Keratinocyte (primary cell): Measurements from ENCODE around the gene VEGFB. TPM values are rescaled to one million over a fixed set of nuclear protein-coding genes. Genes with fewer than 3 reads are reported as not detected.

Experiments
- DNase-seq: peaks from one replicate; pipeline ENCODE4 v3.0.0-alpha.2; 2011; ENCODE audit warnings: low read depth, missing footprints, low spot score
- FAIRE-seq: peaks from 2 replicates; lab custom pipeline; 2011; peaks lifted over from hg19 to GRCh38; lab: Jason Lieb, UNC
- H2AFZ ChIP-seq: 2 replicates; pipeline ENCODE4 v1.6.0; 2012; ENCODE audit warnings: low read length, control low read depth, inconsistent platforms; ENCODE audit not compliant: control insufficient read depth
- H3K27ac ChIP-seq: 2 replicates; pipeline ENCODE4 v1.5.1; 2011; ENCODE audit warnings: low read length; ENCODE audit not compliant: control insufficient read depth, insufficient read depth
- H3K27me3 ChIP-seq: 3 replicates; pipeline ENCODE4 v1.6.0; 2011; ENCODE audit warnings: low read length; ENCODE audit not compliant: control insufficient read depth, insufficient read depth; ENCODE audit errors: extremely low read depth
- H3K36me3 ChIP-seq, 2 experiments: 2 replicates in 1 of 2; 3 replicates in 1 of 2; pipeline ENCODE4 v1.5.1; 2011; ENCODE audit warnings: low read length in 2 of 2, mild to moderate bottlenecking in 1 of 2; ENCODE audit not compliant: control insufficient read depth in 2 of 2, insufficient read depth in 2 of 2; ENCODE audit errors: extremely low read depth in 1 of 2
- H3K4me1 ChIP-seq: 3 replicates; pipeline ENCODE4 v1.5.1; 2011; ENCODE audit warnings: low read length; ENCODE audit not compliant: control insufficient read depth, insufficient read depth; ENCODE audit errors: extremely low read depth
- H3K4me2 ChIP-seq: 3 replicates; pipeline ENCODE4 v1.6.0; 2011; ENCODE audit warnings: low read depth, low read length; ENCODE audit not compliant: control insufficient read depth, insufficient read depth; ENCODE audit errors: extremely low read depth
- H3K4me3 ChIP-seq, 3 experiments: fragments of 200-600 bp in 1 of 3; sonication (generic) in 1 of 3; 2 replicates in 2 of 3; 3 replicates in 1 of 3; pipeline ENCODE4 v1.5.1; 2011 to 2016; ENCODE audit warnings: low read length in 3 of 3, mild to moderate bottlenecking in 3 of 3, control low read depth in 2 of 3, inconsistent platforms in 1 of 3, low read depth in 1 of 3, mixed read lengths in 1 of 3, mixed run types in 1 of 3, moderate library complexity in 1 of 3; ENCODE audit not compliant: control insufficient read depth in 2 of 3, insufficient read depth in 2 of 3; ENCODE audit errors: extremely low read depth in 1 of 3
- H3K79me2 ChIP-seq: 2 replicates; pipeline ENCODE4 v1.6.0; 2012; ENCODE audit warnings: low read length; ENCODE audit not compliant: control insufficient read depth, insufficient read depth
- H3K9ac ChIP-seq: 3 replicates; pipeline ENCODE4 v1.6.0; 2011; ENCODE audit warnings: low read length; ENCODE audit not compliant: control insufficient read depth, insufficient read depth; ENCODE audit errors: extremely low read depth
- H3K9me1 ChIP-seq: 3 replicates; pipeline ENCODE4 v1.6.0; 2011; ENCODE audit warnings: low read length; ENCODE audit not compliant: control insufficient read depth, insufficient read depth; ENCODE audit errors: extremely low read depth
- H3K9me3 ChIP-seq: 2 replicates; pipeline ENCODE4 v1.5.1; 2012; ENCODE audit warnings: low read depth, low read length; ENCODE audit not compliant: control insufficient read depth
- H4K20me1 ChIP-seq: 3 replicates; pipeline ENCODE4 v1.6.0; 2011; ENCODE audit warnings: low read length; ENCODE audit not compliant: control insufficient read depth, insufficient read depth; ENCODE audit errors: extremely low read depth
- EZH2 ChIP-seq: IDR thresholded peaks from one replicate; pipeline ENCODE4 v1.6.1; 2012; ENCODE audit warnings: inconsistent platforms, mild to moderate bottlenecking, low read length, moderate library complexity
- dilution Hi-C: fragments of 300-500 bp; cut with MboI; formaldehyde crosslinking; loops from one replicate; pipeline ENCODE4 v1.7.0; 2020; ENCODE audit warnings: low sequenced_read_pairs; ENCODE audit not compliant: extremely low pct_ligation_motif_present
- polyA plus RNA-seq, 5 experiments: library from polyadenylated mRNA; depleted of rRNA in 3 of 5; stranded (reverse) in 3 of 5; stranded (forward) in 1 of 5; unstranded in 1 of 5; fragments of >200 nt; gene quantifications; 1 replicate in 1 of 5; 2 replicates in 3 of 5; 3 replicates in 1 of 5; pipeline versions ENCODE4 v1.2.1 to v1.2.3, GENCODE V29; 2011 to 2012; ENCODE audit warnings: missing spikeins in 2 of 5, low read depth in 1 of 5, low replicate concordance in 1 of 5
- TF ChIP-seq, protein P1 (sequence below), 3 experiments: IDR thresholded peaks in 1 of 3; conservative IDR thresholded peaks in 1 of 3; optimal IDR thresholded peaks in 1 of 3; 2 replicates in 2 of 3; 3 replicates in 1 of 3; pipeline versions ENCODE3 to v1.5.1; 2011; ENCODE audit warnings: low read length in 3 of 3, mild to moderate bottlenecking in 3 of 3, moderate library complexity in 2 of 3, control low read depth in 1 of 3, inconsistent platforms in 1 of 3; ENCODE audit not compliant: insufficient read depth in 2 of 3; ENCODE audit errors: extremely low read depth in 1 of 3

The VEGFB gene
- polyA plus RNA-seq, 1 donor (not counting 4 experiments of a cell fraction or from before 2014, with no cell fraction given) = 10.0 TPM

DNA sequence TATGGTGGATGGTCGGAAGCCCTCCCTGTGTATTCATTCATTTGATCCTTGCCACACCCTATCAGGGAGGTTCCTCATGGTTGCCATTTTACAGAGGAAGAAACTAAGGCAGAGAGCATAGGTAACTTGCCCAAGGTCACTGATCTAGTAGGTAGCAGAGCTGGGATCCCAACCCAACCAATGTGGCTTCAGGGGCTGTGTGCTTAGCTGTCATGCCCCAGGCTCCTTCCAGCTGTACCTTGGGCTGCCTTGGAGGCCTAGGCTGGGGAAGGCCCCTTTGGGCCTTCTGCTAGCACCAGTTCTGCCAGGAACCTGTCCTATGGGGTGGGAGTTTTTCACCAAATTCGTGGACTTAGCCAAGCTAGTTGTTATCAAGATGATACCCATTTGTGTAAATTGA is 41.5 kb downstream of the VEGFB start:
- Histone ChIP-seq H3K4me1 (peaks cover 26% of the 10 kb centered on the region), H3K9me1 (no peaks in the 10 kb centered on the region), H4K20me1 (no peaks in the 10 kb centered on the region), H2AFZ (no peak overlapping the region), H3K9me3 (no peaks in the 10 kb centered on the region), H3K79me2 (peaks cover 7% of the 10 kb centered on the region), H3K4me3 (no peak overlapping the region), H3K27me3 (no peaks in the 10 kb centered on the region), H3K27ac (no peak overlapping the region), H3K36me3 (peaks cover 6 to 9% of the 10 kb centered on the region in 2 experiments), H3K9ac (no peak overlapping the region), H3K4me2 (no peak overlapping the region)
- no peak for FAIRE-seq
- TF ChIP-seq EZH2 = no peak
- TF ChIP-seq, protein P1, sequence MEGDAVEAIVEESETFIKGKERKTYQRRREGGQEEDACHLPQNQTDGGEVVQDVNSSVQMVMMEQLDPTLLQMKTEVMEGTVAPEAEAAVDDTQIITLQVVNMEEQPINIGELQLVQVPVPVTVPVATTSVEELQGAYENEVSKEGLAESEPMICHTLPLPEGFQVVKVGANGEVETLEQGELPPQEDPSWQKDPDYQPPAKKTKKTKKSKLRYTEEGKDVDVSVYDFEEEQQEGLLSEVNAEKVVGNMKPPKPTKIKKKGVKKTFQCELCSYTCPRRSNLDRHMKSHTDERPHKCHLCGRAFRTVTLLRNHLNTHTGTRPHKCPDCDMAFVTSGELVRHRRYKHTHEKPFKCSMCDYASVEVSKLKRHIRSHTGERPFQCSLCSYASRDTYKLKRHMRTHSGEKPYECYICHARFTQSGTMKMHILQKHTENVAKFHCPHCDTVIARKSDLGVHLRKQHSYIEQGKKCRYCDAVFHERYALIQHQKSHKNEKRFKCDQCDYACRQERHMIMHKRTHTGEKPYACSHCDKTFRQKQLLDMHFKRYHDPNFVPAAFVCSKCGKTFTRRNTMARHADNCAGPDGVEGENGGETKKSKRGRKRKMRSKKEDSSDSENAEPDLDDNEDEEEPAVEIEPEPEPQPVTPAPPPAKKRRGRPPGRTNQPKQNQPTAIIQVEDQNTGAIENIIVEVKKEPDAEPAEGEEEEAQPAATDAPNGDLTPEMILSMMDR (optimal IDR thresholded peaks at IDR 0.05 in 1 of 3, IDR thresholded peaks at IDR 0.05 in 1 of 3, conservative IDR thresholded peaks at IDR 0.05 in 1 of 3; ENCODE audit: extremely low read depth in 1 of 3, insufficient read depth in 2 of 3, low read length in 3 of 3) = no peak
- dilution Hi-C loops = no loop called here
- DNase-seq = no peak

DNA sequence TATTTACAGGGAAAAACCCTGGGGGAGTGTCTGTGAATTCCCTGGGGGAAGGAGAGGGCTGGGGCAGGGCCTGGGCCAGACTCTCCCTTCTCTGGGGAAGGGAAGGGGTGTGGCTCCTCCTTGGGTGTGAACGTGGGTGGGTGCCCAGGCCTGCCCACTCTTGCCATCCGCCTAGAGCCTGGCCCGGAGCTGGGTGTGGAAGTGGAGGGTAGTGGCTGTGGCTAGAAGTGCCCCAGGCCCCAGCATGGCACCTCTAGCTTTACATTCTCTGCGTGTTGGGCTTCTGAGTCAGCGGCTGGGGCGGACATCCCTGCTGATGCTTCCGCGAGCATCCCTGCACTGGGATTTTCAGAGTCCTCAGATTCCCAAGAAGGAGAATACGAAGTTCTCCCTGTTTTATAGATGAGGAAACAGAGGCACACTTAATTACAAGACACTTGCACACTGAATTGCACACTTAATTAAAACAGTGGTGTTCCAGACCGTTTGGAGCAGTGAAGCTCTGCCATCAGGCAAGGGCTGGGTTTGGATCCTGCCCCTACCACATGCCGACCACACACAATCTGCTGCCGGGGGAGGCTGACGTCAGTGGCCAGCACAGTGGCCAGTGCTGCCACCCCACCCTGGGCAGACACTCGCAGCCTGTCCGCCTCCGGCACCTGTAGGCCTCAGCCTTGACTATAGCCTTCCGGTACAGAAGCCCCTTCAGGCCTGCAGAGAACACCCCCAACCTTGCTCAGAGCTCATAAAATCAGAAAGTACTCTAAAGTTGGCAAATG is 42.5 kb downstream of the VEGFB start:
- peaks cover 20% of the 10 kb centered on the region for H3K4me1 ChIP-seq
- no peak overlapping the region for H3K4me3 ChIP-seq
- peak overlapping the region; percentile 41 for H3K4me2 ChIP-seq
- no peaks in the 10 kb centered on the region for H3K9me3 ChIP-seq
- H3K79me2 ChIP-seq = peaks cover 7% of the 10 kb centered on the region
- no peak overlapping the region for H3K9ac ChIP-seq
- H3K27me3 ChIP-seq = no peaks in the 10 kb centered on the region
- H2AFZ ChIP-seq = no peak overlapping the region
- peaks cover 8 to 9% of the 10 kb centered on the region in 2 experiments for H3K36me3 ChIP-seq
- H3K9me1 ChIP-seq = no peaks in the 10 kb centered on the region
- no peaks in the 10 kb centered on the region for H4K20me1 ChIP-seq
- dilution Hi-C loops = no loop called here
- peak overlapping the region; percentile 51 for H3K27ac ChIP-seq
- DNase-seq (peak; percentile 89), FAIRE-seq (peak; percentile 73)
- TF ChIP-seq, protein P1 (optimal IDR thresholded peaks at IDR 0.05 in 1 of 3, IDR thresholded peaks at IDR 0.05 in 1 of 3, conservative IDR thresholded peaks at IDR 0.05 in 1 of 3; ENCODE audit: extremely low read depth in 1 of 3, insufficient read depth in 2 of 3, low read length in 3 of 3) = no peak
- no peak for TF ChIP-seq EZH2
